ENCODE data around the gene NEK4. TPM values are rescaled to one million over a fixed set of nuclear protein-coding genes. Genes with fewer than 3 reads are reported as not detected.

The NEK4 gene
- total RNA-seq, 1 experiment from 2014 or later = 36.2 TPM

GRCh38 chr3:52770496-52771333 is at the start of gene NEK4 (continued):
- TF ChIP-seq POLR2AphosphoS5 (IDR thresholded peaks at IDR 0.05; ENCODE audit: low read depth, low read length) (peak; percentile 99), SRF (IDR thresholded peaks at IDR 0.05; ENCODE audit: low read depth) (peak; percentile 41; the same call in 1 of the 2 replicates), FOSL1 (IDR thresholded peaks at IDR 0.05; ENCODE audit: low read depth) (0 out of 2 replicates have a peak, but pooled peaks have one; percentile 12), CEBPB (IDR thresholded peaks at IDR 0.05; ENCODE audit: low read depth) (no peak), ZNF274 (IDR thresholded peaks at IDR 0.05; ENCODE audit: low read depth, low read length) (no peak), ATF3 (IDR thresholded peaks at IDR 0.05) (no peak)

GRCh38 chr3:52819936-52820335 is 49.2 kb upstream of the NEK4 start:
- Histone ChIP-seq H3K4me1 (ENCODE audit: control insufficient read depth in 1 of 2, insufficient read depth in 2 of 2, low read length in 2 of 2) (peaks cover 0 to 6% of the 10 kb centered on the region in 2 experiments; a peak in 1 of 4 replicates), H3K4me2 (ENCODE audit: low read length) (no peak overlapping the region), H3K79me2 (ENCODE audit: insufficient read depth, low read length) (no peaks in the 10 kb centered on the region), H3K9me3 (ENCODE audit: control insufficient read depth in 1 of 2, insufficient read depth in 1 of 2, low read depth in 1 of 2, low read length in 2 of 2) (no peaks in the 10 kb centered on the region), H4K20me1 (ENCODE audit: insufficient read depth) (no peaks in the 10 kb centered on the region), H3K9ac (ENCODE audit: low read length) (no peak overlapping the region), H3K27ac (ENCODE audit: low read depth, low read length) (no peak overlapping the region), H3K9me2 (ENCODE audit: insufficient read depth) (no peaks in the 10 kb centered on the region), H3K27me3 (ENCODE audit: insufficient read depth, low read length) (no peaks in the 10 kb centered on the region), H3K4me3 (replicated peaks in 1 of 2; ENCODE audit: low read depth in 1 of 2, low read length in 2 of 2) (no peak overlapping the region), H3K36me3 (ENCODE audit: control insufficient read depth in 1 of 2, insufficient read depth in 2 of 2, low read length in 2 of 2) (no peaks in the 10 kb centered on the region), H2AFZ (ENCODE audit: low read depth, low read length, poor library complexity, severe bottlenecking) (no peak overlapping the region)
- ChIA-PET CTCF (interaction anchor here (1.2 to 2.0 kb wide), 2 partner anchors 13 to 77 kb away, joined by 3 to 5 read pairs; no protein-coding TSS in a partner anchor), RAD21 (ENCODE audit: low non-redundant PET in 1 of 2, low total read pairs in 2 of 2, uncharacterized antibody in 2 of 2, unreplicated experiment in 2 of 2) (interaction anchor here in 1 of 2 experiments (1.2 kb wide), 1 partner anchor 12 kb away, joined by 3 read pairs; no protein-coding TSS in a partner anchor), POLR2A (no interaction called here)
- ATAC-seq (no peak), DNase-seq (ENCODE audit: low read depth, low spot score) (no peak)
- intact Hi-C loops (cut with micrococcal nuclease) = loop anchor here (2.0 kb wide), 1 partner anchor 77 kb away; no protein-coding TSS in a partner anchor
- no TSS peak for BruUV-seq (replicated peaks)
- TF ChIP-seq SIN3A (IDR thresholded peaks at IDR 0.05; ENCODE audit: low read depth) (no peak), EGR1 (IDR thresholded peaks at IDR 0.05; ENCODE audit: low read depth) (no peak), MAX (IDR thresholded peaks at IDR 0.05) (no peak), ZFX (IDR thresholded peaks at IDR 0.05) (no peak), TCF7L2 (IDR thresholded peaks at IDR 0.05; ENCODE audit: borderline replicate concordance, extremely low read depth, insufficient read depth, insufficient read length) (no peak), EZH2 (IDR thresholded peaks at IDR 0.05) (no peak), SP1 (IDR thresholded peaks at IDR 0.05; ENCODE audit: low read depth) (no peak), SRF (IDR thresholded peaks at IDR 0.05; ENCODE audit: low read depth) (no peak), EZH2phosphoT487 (IDR thresholded peaks at IDR 0.05; ENCODE audit: borderline replicate concordance) (no peak), CBX3 (IDR thresholded peaks at IDR 0.05; ENCODE audit: low read depth) (no peak), CTCF (IDR thresholded peaks at IDR 0.05 in 2 of 3, conservative IDR thresholded peaks at IDR 0.05 in 1 of 3; ENCODE audit: borderline replicate concordance in 1 of 3, insufficient read depth in 1 of 3, low read depth in 2 of 3, low read length in 2 of 3) (no peak), POLR2AphosphoS5 (IDR thresholded peaks at IDR 0.05; ENCODE audit: low read depth, low read length) (no peak), ZBTB33 (IDR thresholded peaks at IDR 0.05; ENCODE audit: extremely low read depth, insufficient replicate concordance, low read length) (no peak)
